ENCODE results near the gene PHF20.

PHF20 gene

DNA sequence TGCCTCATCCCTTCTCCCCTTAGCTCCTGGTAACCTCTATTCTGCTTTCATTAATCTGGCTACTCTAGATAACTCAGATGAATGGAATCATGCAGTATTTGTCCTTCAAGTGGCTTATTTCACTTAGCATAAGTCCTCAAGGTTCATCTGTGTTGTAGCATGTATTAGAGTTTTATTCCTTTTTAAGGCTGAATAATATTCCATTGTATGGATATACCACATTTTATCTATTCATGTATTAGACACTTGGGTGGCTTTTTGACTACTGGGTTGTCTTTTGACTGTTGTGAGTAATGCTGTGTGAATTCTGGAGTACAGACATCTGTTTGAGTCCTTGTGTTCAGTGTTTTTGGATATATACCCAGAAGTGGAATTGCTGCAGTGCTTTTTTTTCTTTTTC, 58.4 kb downstream of the PHF20 start:
- DNase-seq = no peak
- H3K27me3 ChIP-seq (replicated peaks) = no peaks in the 10 kb centered on the region
- no peak overlapping the region for H3K4me3 ChIP-seq (ENCODE audit: low read depth, low read length)
- H3K27ac ChIP-seq = no peak overlapping the region
- TF ChIP-seq, protein P1, sequence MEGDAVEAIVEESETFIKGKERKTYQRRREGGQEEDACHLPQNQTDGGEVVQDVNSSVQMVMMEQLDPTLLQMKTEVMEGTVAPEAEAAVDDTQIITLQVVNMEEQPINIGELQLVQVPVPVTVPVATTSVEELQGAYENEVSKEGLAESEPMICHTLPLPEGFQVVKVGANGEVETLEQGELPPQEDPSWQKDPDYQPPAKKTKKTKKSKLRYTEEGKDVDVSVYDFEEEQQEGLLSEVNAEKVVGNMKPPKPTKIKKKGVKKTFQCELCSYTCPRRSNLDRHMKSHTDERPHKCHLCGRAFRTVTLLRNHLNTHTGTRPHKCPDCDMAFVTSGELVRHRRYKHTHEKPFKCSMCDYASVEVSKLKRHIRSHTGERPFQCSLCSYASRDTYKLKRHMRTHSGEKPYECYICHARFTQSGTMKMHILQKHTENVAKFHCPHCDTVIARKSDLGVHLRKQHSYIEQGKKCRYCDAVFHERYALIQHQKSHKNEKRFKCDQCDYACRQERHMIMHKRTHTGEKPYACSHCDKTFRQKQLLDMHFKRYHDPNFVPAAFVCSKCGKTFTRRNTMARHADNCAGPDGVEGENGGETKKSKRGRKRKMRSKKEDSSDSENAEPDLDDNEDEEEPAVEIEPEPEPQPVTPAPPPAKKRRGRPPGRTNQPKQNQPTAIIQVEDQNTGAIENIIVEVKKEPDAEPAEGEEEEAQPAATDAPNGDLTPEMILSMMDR (IDR thresholded peaks at IDR 0.05; ENCODE audit: low read depth, low read length, missing control alignments) = no peak
- in situ Hi-C loops (cut with HindIII; ENCODE audit: low pct_ligation_motif_present, low sequenced_read_pairs) = no loop called here
- H3K36me3 ChIP-seq (replicated peaks) = no peaks in the 10 kb centered on the region

DNA sequence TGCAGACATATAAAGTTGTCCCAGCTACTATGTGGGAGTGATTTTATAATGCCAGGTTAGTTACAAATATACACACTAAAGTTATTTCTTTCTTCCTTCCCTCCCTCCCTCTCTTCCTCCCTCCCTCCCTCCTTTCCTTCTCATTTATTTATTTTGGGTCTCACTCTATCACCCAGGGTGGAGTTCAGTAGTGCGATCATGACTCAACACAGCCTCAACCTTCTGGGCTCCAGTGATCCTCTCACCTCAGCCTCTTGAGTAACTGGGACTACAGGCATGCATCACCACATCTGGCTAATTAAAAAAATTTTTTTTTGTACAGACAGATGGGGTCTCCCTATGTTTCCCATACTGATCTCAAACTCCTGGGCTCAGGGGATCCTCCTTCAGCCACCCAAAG, 59.2 kb downstream of the PHF20 start:
- Histone ChIP-seq H3K4me3 (ENCODE audit: low read depth, low read length) (no peak overlapping the region), H3K27ac (no peak overlapping the region), H3K36me3 (replicated peaks) (no peaks in the 10 kb centered on the region), H3K27me3 (replicated peaks) (no peaks in the 10 kb centered on the region)
- TF ChIP-seq, protein P1 (IDR thresholded peaks at IDR 0.05; ENCODE audit: low read depth, low read length, missing control alignments) = no peak
- in situ Hi-C loops (cut with HindIII; ENCODE audit: low pct_ligation_motif_present, low sequenced_read_pairs) = no loop called here
- DNase-seq = peak; percentile 15

DNA sequence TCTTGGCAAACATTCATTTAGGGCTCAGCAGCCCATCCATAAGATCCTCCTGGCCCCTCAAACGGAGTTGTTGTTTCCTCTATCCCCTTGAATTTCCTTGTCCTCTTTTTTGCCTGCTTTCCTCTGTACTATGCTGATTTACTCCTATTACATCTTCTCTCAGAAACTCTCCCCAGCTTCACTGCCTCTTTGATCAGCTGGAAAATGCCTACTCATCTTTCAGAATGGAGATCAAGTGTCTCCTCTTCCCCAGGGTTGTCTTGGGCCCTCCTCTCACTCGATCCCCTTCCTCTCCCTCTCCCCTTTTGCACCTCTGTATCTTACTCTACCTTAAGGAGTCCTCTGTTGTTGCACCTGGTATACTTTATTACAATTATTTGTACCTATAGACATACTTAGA, 60.2 kb downstream of the PHF20 start:
- Histone ChIP-seq H3K4me3 (ENCODE audit: low read depth, low read length) (no peak overlapping the region), H3K27ac (no peak overlapping the region), H3K36me3 (replicated peaks) (no peaks in the 10 kb centered on the region), H3K27me3 (replicated peaks) (no peaks in the 10 kb centered on the region)
- in situ Hi-C loops (cut with HindIII; ENCODE audit: low pct_ligation_motif_present, low sequenced_read_pairs) = no loop called here
- TF ChIP-seq, protein P1 (IDR thresholded peaks at IDR 0.05; ENCODE audit: low read depth, low read length, missing control alignments) = no peak
- no peak for DNase-seq

DNA sequence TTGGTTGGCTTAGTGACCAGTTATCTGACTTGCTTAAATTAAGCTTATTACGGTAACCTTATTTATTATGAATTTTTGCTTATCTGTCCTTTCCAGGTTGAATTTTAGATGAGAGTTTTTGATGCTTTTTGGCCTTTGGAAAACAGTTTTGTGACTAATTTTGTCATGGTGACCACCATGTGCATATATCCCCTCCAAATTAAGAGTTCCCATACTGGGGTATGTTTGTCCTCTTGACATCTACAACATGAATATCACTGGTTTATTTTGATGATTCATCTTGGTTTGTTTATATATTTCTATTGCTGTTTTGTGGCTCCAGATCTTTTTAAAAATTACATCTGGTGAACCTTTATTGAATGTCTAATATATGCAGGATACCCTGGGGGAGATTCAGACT, 61.4 kb downstream of the PHF20 start:
- Histone ChIP-seq H3K4me3 (ENCODE audit: low read depth, low read length) (no peak overlapping the region), H3K27me3 (replicated peaks) (no peaks in the 10 kb centered on the region), H3K27ac (no peak overlapping the region), H3K36me3 (replicated peaks) (no peaks in the 10 kb centered on the region)
- no peak for DNase-seq
- TF ChIP-seq, protein P1 (IDR thresholded peaks at IDR 0.05; ENCODE audit: low read depth, low read length, missing control alignments) = no peak
- in situ Hi-C loops (cut with HindIII; ENCODE audit: low pct_ligation_motif_present, low sequenced_read_pairs) = no loop called here

DNA sequence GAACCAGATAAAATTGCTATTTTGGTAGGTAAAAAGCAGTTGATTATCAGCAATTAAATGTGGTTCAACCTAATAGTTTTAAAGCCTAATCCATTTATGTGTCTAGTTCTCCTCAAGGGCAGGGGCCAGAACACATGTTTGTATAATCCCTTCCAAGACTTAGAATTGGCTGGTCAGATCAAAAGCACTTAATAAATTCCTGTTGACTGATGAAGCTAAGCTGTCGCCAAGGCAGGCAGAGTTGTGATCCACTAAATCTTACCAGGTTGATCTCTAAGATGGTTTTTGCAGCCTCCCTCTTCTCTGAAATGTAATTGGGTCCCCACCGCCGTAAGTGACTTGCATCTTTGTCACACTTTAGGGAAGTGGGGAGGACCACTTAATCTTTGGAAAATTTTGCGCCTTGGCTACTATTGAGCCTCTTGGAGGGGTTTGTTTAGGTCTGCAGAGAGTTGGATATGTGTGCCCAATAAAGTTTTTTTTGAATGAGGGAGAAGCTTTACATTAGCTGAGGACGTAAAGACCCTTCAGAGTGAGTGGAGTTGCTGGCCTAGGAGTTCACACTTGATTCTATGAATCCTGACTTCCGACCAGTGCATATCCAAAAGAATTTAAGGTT, 65.9 kb downstream of the PHF20 start:
- DNase-seq = no peak
- no peak overlapping the region for H3K4me3 ChIP-seq (ENCODE audit: low read depth, low read length)
- in situ Hi-C loops (cut with HindIII; ENCODE audit: low pct_ligation_motif_present, low sequenced_read_pairs) = no loop called here
- H3K27me3 ChIP-seq (replicated peaks) = no peaks in the 10 kb centered on the region
- H3K36me3 ChIP-seq (replicated peaks) = peaks cover 5% of the 10 kb centered on the region
- TF ChIP-seq, protein P1 (IDR thresholded peaks at IDR 0.05; ENCODE audit: low read depth, low read length, missing control alignments) = no peak
- H3K27ac ChIP-seq = no peak overlapping the region

DNA sequence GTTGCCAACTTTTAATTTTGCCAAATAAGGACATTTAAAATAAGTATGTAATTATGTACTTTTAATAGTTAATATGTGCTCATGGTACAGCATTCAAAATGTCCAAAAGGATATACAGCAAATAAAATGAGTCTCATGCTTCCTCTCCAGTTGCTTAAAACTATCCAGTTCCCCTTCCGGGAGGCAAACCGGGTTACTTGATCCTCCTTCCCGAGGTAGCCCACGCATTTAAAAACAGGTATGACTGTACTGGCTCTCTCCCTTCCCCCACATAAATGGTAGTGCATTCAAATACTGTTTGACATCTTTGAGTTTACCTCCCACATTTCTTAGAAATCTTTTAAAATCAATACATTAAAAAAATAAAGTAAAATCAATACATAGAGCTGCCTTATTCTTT, 66.4 kb downstream of the PHF20 start:
- Histone ChIP-seq H3K36me3 (replicated peaks) (peaks cover 9% of the 10 kb centered on the region), H3K27me3 (replicated peaks) (no peaks in the 10 kb centered on the region), H3K4me3 (ENCODE audit: low read depth, low read length) (no peak overlapping the region), H3K27ac (no peak overlapping the region)
- no peak for DNase-seq
- in situ Hi-C loops (cut with HindIII; ENCODE audit: low pct_ligation_motif_present, low sequenced_read_pairs) = no loop called here
- TF ChIP-seq, protein P1 (IDR thresholded peaks at IDR 0.05; ENCODE audit: low read depth, low read length, missing control alignments) = no peak

All from brain microvascular endothelial cell (primary cell).